Measurements from ENCODE around the gene ABI3.
"Not testable (repeated sequence)": the region's sequence is repeated elsewhere in the genome, so short reads cannot be mapped to it uniquely, and the experiment has no call there.

ABI3 gene

DNA sequence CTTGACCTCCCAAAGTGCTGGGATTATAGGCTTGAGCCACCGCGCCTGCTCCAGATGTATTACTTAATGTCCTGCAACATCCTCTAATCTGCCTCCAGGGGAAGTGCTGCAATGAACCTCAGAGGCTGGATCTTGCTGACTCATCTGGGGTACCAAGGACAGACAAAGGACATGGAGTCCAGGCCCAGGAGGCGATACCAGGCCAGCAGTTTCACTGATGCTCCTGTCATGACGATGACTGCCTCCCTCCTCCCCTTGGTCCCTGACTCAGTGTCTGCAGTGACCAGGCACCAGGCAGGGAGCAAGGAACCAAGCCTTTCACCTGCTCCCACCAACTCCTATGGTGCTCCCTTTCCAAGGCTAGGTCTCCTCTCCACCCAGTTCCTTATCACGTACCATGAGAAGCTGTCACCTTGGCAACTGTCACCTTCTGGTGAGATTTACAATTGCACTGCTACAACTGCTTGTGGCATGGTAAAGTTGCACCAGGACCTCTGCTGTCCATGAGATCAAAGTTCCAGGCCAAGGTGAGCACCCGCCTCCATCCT lies 41.7 kb downstream of the ABI3 start:
- no peak for DNase-seq (ENCODE audit: low read depth in 2 of 2)

DNA sequence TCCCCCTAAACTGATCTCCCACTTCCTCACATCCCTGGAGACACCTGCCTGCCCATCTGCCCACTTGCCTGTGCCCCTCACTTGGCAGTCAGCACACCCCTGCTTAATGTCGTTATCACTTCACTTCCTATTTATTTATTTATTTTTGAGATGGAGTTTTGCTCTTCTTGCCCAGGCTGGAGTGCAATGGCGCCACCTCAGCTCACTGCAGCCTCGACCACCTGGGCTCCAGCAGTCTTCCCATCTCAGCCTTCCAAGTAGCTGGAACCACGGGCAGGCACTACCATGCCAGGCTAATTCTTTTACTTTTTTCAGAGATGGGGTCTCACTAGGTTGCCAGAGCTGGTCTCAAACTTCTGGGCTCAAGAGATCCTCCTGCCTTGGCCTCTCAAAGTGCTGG lies 43.6 kb downstream of the ABI3 start:
- no peak for DNase-seq (ENCODE audit: low read depth in 2 of 2)

DNA sequence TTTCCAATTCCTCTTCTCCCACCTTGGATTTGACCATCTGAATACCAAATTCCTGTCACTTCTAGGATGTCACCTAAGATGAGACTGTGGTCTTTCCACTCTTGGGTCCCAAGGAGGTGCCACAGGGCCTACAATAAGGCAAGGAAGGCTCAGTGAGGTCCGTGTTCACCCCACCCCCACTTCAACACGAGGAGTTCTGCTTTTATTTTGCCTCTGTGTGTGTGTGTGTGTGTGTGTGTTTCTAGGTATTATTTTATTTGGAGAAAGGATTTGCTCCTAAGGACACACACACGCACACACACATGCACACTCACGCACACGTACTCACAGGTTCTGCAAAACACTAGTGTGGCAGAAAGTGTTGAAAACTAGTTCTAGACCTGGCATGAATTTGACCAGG lies 44.6 kb downstream of the ABI3 start:
- DNase-seq (ENCODE audit: low read depth in 2 of 2), result no peak

DNA sequence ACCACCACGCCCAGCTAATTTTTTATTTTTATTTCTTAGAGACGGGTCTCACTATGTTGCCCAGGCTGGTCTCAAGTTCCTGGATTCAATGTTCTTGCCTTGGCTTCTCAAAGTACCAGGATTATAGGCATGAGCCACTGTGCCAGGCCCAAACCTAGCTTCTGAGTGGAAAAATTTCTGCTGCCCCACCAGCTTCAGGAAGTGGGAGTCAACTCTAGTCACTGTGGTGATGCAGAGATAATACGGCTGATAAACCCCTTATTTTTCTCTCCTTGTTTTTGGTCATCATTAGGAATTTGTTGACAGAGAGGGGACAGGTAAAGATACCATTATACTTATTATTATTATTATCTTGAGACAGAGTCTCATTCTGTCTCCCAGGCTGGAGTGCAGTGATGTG lies 47.9 kb downstream of the ABI3 start:
- DNase-seq (ENCODE audit: low read depth in 2 of 2), result no peak

DNA sequence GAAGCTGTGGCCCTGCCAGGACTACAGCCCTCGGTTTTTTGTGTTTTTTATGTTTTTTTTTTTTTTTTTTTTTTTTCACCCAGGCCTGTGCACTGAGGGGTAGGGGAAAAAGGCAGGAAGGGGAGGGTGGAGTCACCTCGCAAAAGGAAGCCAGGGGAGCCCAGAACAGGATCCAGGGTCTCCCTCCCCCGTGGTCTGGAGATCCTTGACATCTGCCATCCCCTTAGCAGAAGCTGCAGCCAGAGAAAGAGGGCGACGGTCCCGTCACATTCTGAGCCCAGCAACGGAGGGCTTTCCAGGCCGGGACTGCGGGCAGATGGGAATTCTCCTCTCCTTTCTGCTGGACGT lies 49.1 kb downstream of the ABI3 start:
- DNase-seq (ENCODE audit: low read depth in 2 of 2), result no peak

DNA sequence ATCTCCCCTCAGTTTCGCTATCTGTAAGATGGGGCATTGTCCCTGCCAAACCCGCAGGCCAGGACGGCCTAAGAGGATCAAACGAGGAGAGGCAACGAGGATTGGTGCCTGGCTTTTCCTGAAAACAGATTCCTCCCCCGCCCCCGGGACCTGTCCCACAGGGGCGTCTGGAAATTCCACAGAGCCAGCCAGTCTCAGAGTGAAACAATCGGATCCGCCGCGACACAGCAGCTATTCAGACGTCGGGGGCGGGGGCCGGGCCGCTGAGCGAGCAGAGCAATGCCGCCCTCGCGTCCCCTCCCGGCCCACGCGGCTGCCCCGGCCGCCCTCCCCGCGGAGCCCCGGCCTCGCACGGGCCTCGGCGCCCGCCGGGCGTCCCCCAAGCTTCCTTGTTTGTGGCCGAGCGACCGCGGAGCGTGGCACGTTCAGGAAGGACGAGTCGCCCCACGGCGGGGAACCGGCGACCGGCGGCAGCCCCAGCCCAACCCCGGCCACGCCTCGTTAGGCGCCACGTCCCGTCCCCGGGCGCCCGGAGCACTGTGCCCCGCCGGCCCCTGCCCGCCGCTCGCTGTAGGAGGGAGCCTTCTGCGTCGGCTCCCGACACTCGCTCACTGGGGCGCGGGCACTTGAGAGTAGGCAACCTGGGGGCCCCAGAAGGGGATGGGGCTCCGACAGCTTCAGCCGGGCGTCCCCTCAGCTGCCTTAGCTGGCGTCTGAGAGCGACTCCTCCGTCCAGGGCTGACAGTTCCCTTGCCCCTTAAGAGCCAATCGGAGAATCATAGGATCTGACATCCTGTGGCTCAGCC lies 49.7 kb downstream of the ABI3 start:
- DNase-seq (ENCODE audit: low read depth in 2 of 2), result peak; percentile 23 to 35

DNA sequence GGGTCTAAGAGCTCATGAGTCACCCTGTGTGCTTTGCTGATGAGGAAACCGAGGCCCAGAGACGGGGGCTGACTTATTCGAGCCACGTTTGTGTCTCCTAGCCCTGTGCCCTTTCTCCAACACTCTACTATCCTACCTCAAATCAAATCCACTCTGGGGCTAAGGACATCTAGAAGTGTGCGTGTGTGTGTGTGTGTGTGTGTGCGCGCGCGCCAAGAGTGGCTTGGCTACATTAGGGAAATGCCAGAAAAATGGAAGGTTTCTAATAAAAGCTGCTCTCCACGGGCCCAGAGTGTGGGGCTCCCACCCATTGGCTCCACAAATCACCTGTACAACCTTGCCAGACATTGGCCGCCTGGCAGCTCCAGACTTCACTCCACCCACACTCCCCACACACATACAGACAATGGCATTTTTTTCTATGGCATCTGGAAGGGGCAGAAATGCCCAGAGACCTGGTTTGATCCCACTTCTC lies 50.3 kb downstream of the ABI3 start:
- DNase-seq (ENCODE audit: low read depth in 2 of 2), result peak in 1 of 2 experiments; percentile 39

DNA sequence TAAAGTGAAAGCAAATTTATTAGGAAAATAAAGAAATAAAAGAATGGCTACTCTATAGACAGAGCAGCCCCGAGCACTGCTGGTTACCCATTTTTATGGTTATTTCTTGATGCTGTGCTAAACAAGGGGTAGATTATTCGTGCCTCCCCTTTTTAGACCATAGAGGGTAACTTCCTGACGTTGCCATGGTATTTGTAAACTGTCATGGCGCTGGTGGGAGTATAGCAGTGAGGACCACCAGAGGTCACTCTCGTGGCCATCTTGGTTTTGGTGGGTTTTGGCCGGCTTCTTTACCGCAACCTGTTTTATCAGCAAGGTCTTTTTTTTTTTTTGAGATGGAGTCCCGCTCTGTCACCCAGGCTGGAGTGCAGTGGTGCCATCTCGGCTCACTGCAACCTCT lies 51.0 kb downstream of the ABI3 start:
- DNase-seq (ENCODE audit: low read depth in 2 of 2), result not testable (repeated sequence)

DNA sequence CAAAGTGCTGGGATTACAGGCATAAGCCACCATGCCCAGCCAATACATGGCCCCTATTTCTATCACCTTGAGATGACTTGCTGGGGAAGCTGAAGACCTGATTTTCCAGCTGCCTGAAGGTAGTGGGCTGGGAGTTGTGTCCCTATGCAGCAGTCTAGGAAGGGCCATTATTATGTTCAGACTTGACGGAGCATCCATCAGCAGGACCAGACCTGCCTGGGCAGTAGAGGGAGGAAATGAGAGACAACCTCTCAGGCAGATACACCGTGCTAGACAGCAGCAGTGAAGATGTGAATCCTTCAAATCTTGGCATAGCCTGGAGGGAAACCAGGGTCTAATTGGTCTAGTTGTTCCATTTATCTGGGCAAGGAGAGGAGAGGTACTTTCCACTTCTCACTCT lies 55.7 kb downstream of the ABI3 start:
- no peak for DNase-seq (ENCODE audit: low read depth in 2 of 2)

DNA sequence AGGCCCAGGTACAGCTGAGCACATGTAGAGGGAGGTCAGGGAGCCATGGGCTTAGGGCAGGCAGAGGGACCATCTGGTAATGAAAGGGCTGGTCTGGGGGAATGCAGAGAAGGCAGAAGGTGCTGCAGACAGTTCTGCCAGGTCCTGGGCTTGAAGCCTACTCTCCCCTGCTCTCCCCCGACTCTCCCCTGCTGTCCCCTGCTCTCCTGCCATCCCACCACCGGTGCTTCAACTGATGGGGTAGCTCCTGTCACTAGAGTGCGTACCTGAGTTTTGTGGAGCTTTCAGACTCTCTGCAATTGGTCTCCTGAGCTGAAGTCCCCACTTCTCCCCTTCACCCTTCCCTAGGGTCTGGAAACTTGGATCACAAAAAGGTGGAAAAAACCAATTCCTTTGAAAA lies 57.4 kb downstream of the ABI3 start:
- no peak for DNase-seq (ENCODE audit: low read depth in 2 of 2)

DNA sequence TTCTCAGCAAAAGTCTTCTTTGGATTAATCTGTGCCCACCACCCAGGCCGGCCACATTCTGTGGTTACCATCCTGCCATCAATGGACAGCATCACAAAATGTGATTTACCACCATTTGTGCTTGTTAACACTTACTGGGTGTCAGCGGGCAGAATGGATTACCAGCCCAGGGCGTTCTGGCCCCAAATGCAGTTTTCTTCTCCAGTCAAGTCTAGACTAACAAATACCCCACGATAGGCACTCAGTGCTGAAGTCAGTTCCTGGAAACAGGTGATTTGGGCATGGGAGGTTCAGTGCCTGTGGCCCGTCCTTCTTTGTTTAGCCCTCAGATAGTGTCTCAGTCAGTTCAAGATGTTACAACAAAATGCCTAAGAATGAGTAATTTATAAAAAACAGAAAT lies 58.8 kb downstream of the ABI3 start:
- no peak for DNase-seq (ENCODE audit: low read depth in 2 of 2)

All from fibroblast of skin of left biceps (primary cell).